ENCODE measurements around the gene COX4I2. TPM values are rescaled to one million over a fixed set of nuclear protein-coding genes. Genes with fewer than 3 reads are reported as not detected.

Gene COX4I2
- total RNA-seq, 1 experiment from 2014 or later: not detected

- Histone ChIP-seq H3K27ac (no peak overlapping the region), H3K27me3 (no peaks in the 10 kb centered on the region), H3K4me1 (peaks cover 42% of the 10 kb centered on the region), H3K9me3 (replicated peaks) (no peaks in the 10 kb centered on the region), H3K4me3 (no peak overlapping the region), H3K36me3 (peaks cover 3% of the 10 kb centered on the region; the same call in 1 of the 2 replicates)
- no peak for DNase-seq
Measured at GRCh38 chr20:31673435-31673834, 35.7 kb downstream of the COX4I2 start.

DNA sequence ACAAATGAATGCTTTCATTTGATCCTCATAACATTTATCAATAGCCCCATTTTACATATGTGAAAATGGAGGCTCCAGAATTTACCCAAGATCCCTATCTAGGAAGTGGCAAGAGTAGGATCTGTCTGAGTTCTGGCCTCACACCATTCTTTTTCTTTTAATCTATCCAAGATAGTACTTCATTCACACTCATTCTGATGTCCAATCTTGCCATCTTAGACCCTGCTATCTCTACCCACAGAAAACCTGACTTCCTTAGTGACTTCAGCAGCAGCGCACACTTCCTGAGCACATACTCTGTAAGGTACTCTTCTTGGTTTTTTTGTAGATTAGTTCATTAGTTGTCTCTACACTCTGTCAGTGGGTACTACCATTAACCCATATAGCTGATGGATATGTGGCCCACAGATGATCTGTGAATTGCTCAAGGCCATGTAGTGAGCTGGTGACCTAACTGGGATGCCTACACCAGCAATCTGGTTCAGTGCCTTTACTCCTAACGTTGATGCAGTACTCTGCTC, 36.3 kb downstream of the COX4I2 start:
- DNase-seq: no peak
- no peaks in the 10 kb centered on the region for H3K9me3 ChIP-seq (replicated peaks)
- H3K27me3 ChIP-seq: no peaks in the 10 kb centered on the region
- H3K4me3 ChIP-seq: no peak overlapping the region
- H3K36me3 ChIP-seq: peaks cover 3% of the 10 kb centered on the region; the same call in 1 of the 2 replicates
- H3K4me1 ChIP-seq: peaks cover 48% of the 10 kb centered on the region
- H3K27ac ChIP-seq: no peak overlapping the region

- Histone ChIP-seq H3K36me3 (peaks cover 3% of the 10 kb centered on the region; the same call in 1 of the 2 replicates), H3K4me3 (no peak overlapping the region), H3K27ac (no peak overlapping the region), H3K27me3 (no peaks in the 10 kb centered on the region), H3K9me3 (replicated peaks) (no peaks in the 10 kb centered on the region), H3K4me1 (peaks cover 60% of the 10 kb centered on the region)
- DNase-seq: peak; percentile 60 to 73
Measured at GRCh38 chr20:31674895-31675827, 37.4 kb downstream of the COX4I2 start.

- Histone ChIP-seq H3K27me3 (no peaks in the 10 kb centered on the region), H3K4me3 (no peak overlapping the region), H3K27ac (no peak overlapping the region), H3K9me3 (replicated peaks) (no peaks in the 10 kb centered on the region), H3K4me1 (peaks cover 62% of the 10 kb centered on the region), H3K36me3 (peaks cover 3% of the 10 kb centered on the region; the same call in 1 of the 2 replicates)
- DNase-seq: no peak
Measured at GRCh38 chr20:31675828-31676608, 38.3 kb downstream of the COX4I2 start.

- Histone ChIP-seq H3K9me3 (replicated peaks) (no peaks in the 10 kb centered on the region), H3K27ac (no peak overlapping the region), H3K27me3 (no peaks in the 10 kb centered on the region), H3K4me3 (no peak overlapping the region), H3K36me3 (peaks cover 3% of the 10 kb centered on the region; the same call in 1 of the 2 replicates), H3K4me1 (peaks cover 60% of the 10 kb centered on the region)
- DNase-seq: no peak
Measured at GRCh38 chr20:31676609-31676989, 38.9 kb downstream of the COX4I2 start.

DNA sequence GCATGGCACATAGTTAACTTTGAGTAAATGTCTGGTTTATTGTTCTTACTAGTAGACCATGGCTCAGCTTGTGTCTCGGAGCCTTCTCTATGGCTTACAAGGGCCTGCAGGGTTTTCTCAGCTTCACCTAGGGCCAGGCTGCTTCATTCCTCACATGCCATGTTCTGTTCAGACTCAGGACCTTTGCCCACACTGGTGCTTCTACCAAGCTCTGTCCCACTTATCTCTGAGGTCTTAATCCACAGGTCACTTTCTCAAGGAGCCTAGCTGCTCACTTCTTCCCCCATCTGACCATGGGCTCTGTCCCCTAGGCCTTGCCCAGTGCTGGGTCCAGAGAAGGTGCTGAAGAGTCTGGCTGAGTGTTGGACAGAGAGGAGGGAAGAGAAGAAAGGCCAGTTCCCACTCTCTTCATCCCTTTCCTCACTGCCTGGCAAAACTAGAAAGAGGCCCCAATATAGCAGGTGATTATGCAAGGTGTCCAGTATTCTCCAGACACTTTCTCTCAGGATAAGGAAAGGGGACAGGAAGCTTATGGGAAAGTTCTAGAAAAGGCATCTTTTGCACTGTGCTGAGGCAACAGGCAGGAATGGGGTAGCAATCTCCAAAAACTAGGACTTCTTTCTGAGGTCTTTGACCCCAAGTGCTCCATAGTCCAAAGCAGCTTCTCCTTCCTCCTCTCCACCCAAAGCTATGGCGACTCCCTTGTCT, 40.0 kb downstream of the COX4I2 start:
- H3K36me3 ChIP-seq: peaks cover 3% of the 10 kb centered on the region; the same call in 1 of the 2 replicates
- H3K9me3 ChIP-seq (replicated peaks): no peaks in the 10 kb centered on the region
- peak overlapping the region; percentile 27; the same call in 1 of the 2 replicates for H3K27ac ChIP-seq
- DNase-seq: no peak
- H3K4me3 ChIP-seq: no peak overlapping the region
- H3K4me1 ChIP-seq: peaks cover 60% of the 10 kb centered on the region
- H3K27me3 ChIP-seq: no peaks in the 10 kb centered on the region

GRCh38 chr20:31678389-31679356, 41.0 kb downstream of the COX4I2 start:
- H3K4me3 ChIP-seq: no peak overlapping the region
- peaks cover 3% of the 10 kb centered on the region; the same call in 1 of the 2 replicates for H3K36me3 ChIP-seq
- H3K4me1 ChIP-seq: peaks cover 60% of the 10 kb centered on the region
- H3K27ac ChIP-seq: peak overlapping the region; percentile 27; the same call in 1 of the 2 replicates
- H3K9me3 ChIP-seq (replicated peaks): no peaks in the 10 kb centered on the region
- no peaks in the 10 kb centered on the region for H3K27me3 ChIP-seq
- DNase-seq: peak; percentile 77 to 82

DNA sequence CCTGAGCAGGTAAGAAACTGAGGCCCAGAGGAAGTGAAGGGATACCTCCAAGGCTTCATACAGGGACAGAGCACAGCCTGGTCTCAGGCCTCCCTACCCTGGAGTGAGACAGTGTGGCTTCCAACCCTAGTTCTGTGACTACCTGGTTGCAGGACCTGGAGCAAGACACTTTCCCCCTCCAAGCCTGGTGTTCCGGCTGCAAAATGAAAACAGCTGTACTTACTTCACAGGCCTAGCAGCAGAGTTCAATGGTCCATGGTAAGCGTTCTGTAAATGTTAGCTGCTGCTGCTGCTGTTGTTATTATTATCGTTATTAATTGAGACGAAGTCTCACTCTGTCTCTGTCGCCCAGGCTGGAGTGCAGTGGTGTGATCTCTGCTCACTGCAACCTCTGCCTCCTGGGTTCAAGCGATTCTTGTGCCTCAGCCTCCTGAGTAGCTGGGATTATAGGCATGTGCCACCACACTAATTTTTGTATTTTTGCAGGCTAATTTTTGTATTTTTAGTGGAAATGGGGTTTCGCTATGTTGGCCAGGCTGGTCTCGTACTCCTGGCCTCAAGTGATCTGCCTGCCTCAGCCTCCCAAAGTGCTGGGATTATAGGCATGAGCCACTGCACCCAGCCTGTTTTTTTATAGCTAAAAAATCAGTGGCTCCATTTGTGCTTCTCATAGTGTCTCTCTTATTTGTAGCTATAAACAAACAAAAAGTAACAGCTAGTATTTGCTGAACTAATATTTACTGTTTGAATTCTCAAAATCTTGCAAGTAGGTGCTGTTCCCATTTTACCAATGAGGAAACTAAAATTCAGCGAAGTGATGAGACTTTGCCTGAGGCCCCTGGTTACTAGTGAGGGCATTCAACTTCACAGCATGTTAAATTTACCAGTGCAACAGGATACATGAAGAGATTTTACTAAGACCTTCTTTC, 41.9 kb downstream of the COX4I2 start:
- DNase-seq: no peak
- H3K9me3 ChIP-seq (replicated peaks): no peaks in the 10 kb centered on the region
- peaks cover 3% of the 10 kb centered on the region; the same call in 1 of the 2 replicates for H3K36me3 ChIP-seq
- H3K4me3 ChIP-seq: no peak overlapping the region
- H3K27me3 ChIP-seq: no peaks in the 10 kb centered on the region
- peak overlapping the region; percentile 7; the same call in 1 of the 2 replicates for H3K27ac ChIP-seq
- peaks cover 64% of the 10 kb centered on the region for H3K4me1 ChIP-seq

DNA sequence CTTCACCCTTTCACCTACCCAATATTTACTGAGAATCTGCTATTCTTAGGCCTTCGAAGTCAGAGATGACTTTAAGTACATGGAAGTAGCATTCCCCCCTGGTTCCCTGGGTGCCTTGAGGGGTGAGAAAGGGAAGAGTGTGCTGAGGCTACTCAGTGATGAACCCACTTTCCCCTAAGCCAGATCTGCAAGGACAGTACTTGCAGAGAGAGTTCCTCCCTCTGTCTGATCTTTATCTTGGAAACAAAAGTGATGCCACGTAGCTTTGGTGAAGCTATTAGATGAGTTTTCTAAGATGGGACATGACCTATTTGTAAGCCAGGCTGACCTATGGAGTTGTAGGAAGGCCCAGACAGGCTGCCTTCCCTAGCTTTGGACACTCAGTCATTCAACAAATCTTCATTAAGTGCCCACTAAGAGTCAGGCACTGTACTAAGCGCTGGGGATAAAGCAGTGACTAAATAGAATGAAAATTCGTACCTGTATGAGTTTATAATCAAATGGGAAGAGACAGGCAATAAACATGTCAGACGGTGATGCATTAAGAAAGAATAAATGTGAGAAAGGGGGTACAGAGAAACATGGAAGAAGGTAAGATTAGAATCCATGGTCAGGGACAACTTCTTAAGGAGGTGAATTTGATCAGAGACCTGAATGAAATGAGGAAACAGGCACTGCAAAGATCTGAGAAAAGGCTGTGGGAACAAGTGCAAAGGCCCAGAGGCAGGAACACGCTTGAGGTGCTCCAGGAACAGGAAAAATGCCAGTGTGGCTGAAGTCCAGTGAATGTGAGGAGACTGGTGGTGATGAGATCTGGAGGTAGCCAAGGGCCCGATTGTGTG, 42.8 kb downstream of the COX4I2 start:
- no peak overlapping the region for H3K27ac ChIP-seq
- H3K36me3 ChIP-seq: peaks cover 3% of the 10 kb centered on the region; the same call in 1 of the 2 replicates
- no peaks in the 10 kb centered on the region for H3K27me3 ChIP-seq
- no peaks in the 10 kb centered on the region for H3K9me3 ChIP-seq (replicated peaks)
- DNase-seq: no peak
- no peak overlapping the region for H3K4me3 ChIP-seq
- peaks cover 63% of the 10 kb centered on the region for H3K4me1 ChIP-seq

DNA sequence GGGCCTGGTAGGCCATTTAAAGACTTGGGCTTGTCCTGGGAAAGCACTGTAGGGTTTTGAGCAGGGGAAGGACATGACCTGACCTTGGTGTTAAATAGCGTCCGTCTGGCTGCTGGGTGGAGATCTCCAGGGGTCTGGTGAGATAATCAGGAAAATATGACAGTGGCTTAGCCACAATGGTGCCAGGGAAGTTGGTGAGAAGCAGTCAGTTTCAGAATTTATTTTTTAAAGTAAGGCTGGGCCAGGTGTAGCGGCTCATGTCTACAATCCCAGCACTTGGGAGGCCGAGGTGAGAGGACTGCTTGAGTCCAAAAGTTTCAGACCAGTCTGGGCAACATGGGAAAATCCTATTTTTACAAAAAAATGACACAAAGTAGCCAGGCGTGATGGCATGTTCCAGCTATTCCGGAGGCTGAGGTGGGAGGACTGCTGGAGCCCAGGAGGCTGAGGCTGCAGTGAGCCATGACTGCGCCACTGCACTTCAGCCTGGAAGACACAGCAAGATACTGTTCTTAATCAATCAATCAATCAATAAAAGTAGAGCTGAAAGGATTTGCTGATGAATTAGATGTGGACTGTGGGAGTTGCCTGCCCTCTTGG, 43.5 kb downstream of the COX4I2 start:
- Histone ChIP-seq H3K27ac (no peak overlapping the region), H3K4me3 (no peak overlapping the region), H3K36me3 (peaks cover 3% of the 10 kb centered on the region; the same call in 1 of the 2 replicates), H3K27me3 (no peaks in the 10 kb centered on the region), H3K4me1 (peaks cover 63% of the 10 kb centered on the region), H3K9me3 (replicated peaks) (no peaks in the 10 kb centered on the region)
- no peak for DNase-seq

DNA sequence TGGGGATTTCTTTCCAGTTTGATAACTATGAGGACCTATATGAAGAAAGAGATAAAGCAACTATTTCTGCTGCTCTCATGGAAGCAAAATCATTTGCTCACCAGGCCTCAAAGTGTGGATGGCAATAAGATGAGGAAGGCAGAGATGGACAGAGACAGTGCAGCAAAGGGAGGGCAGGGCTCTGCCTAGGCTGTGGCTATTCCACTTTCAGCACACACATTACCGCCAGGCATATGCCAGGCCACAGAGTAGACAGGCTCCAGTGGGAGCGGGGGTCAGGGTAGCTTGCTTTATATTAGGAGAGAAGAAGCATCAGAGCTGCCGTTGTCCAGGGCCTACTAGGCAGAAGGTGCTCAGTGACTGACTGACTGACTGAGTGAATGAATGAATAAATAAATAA, 44.1 kb downstream of the COX4I2 start:
- no peaks in the 10 kb centered on the region for H3K27me3 ChIP-seq

More for the DNA sequence above, 44.1 kb downstream of the COX4I2 start:
- Histone ChIP-seq H3K9me3 (replicated peaks) (no peaks in the 10 kb centered on the region), H3K36me3 (peaks cover 1% of the 10 kb centered on the region; the same call in 1 of the 2 replicates), H3K4me1 (peaks cover 62% of the 10 kb centered on the region), H3K27ac (no peak overlapping the region), H3K4me3 (no peak overlapping the region)
- DNase-seq: no peak

Measured in SJCRH30 (cell line).